MM.1S (cell line): Measurements from ENCODE around the gene OTULIN.

Experiments used
- EZH2 ChIP-seq: fragments of 300-600 bp; sonication (generic); optimal IDR thresholded peaks from 2 replicates; pipeline ENCODE3; 2017; ENCODE audit warnings: low read depth, mild to moderate bottlenecking, antibody characterized with exemption, low read length, mixed read lengths
- EZH2phosphoT487 ChIP-seq: fragments of 300-600 bp; sonication (generic); IDR thresholded peaks from 2 replicates; pipeline ENCODE4 v1.6.1; 2018; ENCODE audit warnings: antibody characterized with exemption, low read length
- TF ChIP-seq, protein P1 (sequence below): fragments of 300-600 bp; sonication (generic); IDR thresholded peaks from 2 replicates; pipeline ENCODE4 v1.5.1; 2016; ENCODE audit warnings: antibody characterized with exemption, low read length, mixed read lengths

DNA sequence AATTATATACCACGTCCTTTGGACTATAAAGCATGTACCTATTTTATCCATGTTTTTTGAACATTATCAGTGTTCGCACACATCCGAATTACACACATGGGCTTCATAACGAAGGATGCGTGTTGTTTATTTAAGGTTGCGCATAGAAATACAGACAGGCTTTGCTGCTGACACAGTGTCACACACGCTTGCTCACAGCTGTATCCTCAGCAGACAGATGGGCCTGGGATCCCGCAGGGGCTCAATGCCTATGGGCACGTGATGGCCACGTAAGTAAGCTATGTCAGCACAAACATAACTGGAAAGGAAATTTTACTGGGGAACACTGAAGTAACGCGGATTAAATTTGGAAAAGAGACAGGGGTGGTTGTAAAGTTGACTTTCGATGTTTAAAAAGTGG, 76.6 kb downstream of the OTULIN start:
- TF ChIP-seq, protein P1, sequence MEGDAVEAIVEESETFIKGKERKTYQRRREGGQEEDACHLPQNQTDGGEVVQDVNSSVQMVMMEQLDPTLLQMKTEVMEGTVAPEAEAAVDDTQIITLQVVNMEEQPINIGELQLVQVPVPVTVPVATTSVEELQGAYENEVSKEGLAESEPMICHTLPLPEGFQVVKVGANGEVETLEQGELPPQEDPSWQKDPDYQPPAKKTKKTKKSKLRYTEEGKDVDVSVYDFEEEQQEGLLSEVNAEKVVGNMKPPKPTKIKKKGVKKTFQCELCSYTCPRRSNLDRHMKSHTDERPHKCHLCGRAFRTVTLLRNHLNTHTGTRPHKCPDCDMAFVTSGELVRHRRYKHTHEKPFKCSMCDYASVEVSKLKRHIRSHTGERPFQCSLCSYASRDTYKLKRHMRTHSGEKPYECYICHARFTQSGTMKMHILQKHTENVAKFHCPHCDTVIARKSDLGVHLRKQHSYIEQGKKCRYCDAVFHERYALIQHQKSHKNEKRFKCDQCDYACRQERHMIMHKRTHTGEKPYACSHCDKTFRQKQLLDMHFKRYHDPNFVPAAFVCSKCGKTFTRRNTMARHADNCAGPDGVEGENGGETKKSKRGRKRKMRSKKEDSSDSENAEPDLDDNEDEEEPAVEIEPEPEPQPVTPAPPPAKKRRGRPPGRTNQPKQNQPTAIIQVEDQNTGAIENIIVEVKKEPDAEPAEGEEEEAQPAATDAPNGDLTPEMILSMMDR = no peak
- TF ChIP-seq EZH2phosphoT487 (no peak), EZH2 (no peak)
